ENCODE data around the gene JPH2. TPM values are rescaled to one million over a fixed set of nuclear protein-coding genes. Genes with fewer than 3 reads are reported as not detected.
"Not testable (repeated sequence)": the region's sequence is repeated elsewhere in the genome, so short reads cannot be mapped to it uniquely, and the experiment has no call there.

Gene JPH2
- total and polyA plus RNA-seq, 2 donors from 2014 or later, result 2.5 to 11.4 TPM

- Histone ChIP-seq H3K27ac (ENCODE audit: low read depth in 2 of 2, low read length in 2 of 2) (no peak overlapping the region), H3K4me3 (ENCODE audit: low read length in 3 of 3) (no peak overlapping the region), H3K36me3 (ENCODE audit: control insufficient read depth in 2 of 3, insufficient read depth in 3 of 3, low read length in 3 of 3) (peaks cover 6 to 64% (median 33%) of the 10 kb centered on the region in 3 donors), H3K4me1 (ENCODE audit: control insufficient read depth in 2 of 3, insufficient read depth in 2 of 3, low read depth in 1 of 3, low read length in 3 of 3) (no peaks in the 10 kb centered on the region), H3K9ac (ENCODE audit: low read length in 3 of 3) (no peak overlapping the region), H3K27me3 (ENCODE audit: control insufficient read depth, insufficient read depth, low read length) (no peaks in the 10 kb centered on the region), H3K9me3 (ENCODE audit: control insufficient read depth in 2 of 3, insufficient read depth in 1 of 3, low read length in 3 of 3) (no peaks in the 10 kb centered on the region)
- no peak for TF ChIP-seq CTCF (IDR thresholded peaks at IDR 0.05; ENCODE audit: borderline replicate concordance, extremely low read depth, insufficient read depth)
- intact Hi-C loops (cut with DNase I), result no loop called here
- FAIRE-seq, result no peak
- DNase-seq, result no peak
Measured at GRCh38 chr20:44198872-44199271, 11.9 kb upstream of the JPH2 start.

GRCh38 chr20:44196271-44196670 lies 9.3 kb upstream of the JPH2 start:
- intact Hi-C loops (cut with DNase I), result no loop called here
- Histone ChIP-seq H3K27ac (ENCODE audit: low read depth in 2 of 2, low read length in 2 of 2) (no peak overlapping the region), H3K36me3 (ENCODE audit: control insufficient read depth in 2 of 3, insufficient read depth in 3 of 3, low read length in 3 of 3) (peaks cover 4 to 49% (median 33%) of the 10 kb centered on the region in 3 donors), H3K9ac (ENCODE audit: low read length in 3 of 3) (no peak overlapping the region), H3K4me1 (ENCODE audit: control insufficient read depth in 2 of 3, insufficient read depth in 2 of 3, low read depth in 1 of 3, low read length in 3 of 3) (no peaks in the 10 kb centered on the region), H3K27me3 (ENCODE audit: control insufficient read depth, insufficient read depth, low read length) (no peaks in the 10 kb centered on the region), H3K4me3 (ENCODE audit: low read length in 3 of 3) (no peak overlapping the region), H3K9me3 (ENCODE audit: control insufficient read depth in 2 of 3, insufficient read depth in 1 of 3, low read length in 3 of 3) (no peaks in the 10 kb centered on the region)
- no peak for FAIRE-seq
- no peak for TF ChIP-seq CTCF (IDR thresholded peaks at IDR 0.05; ENCODE audit: borderline replicate concordance, extremely low read depth, insufficient read depth)
- no peak for DNase-seq

GRCh38 chr20:44195605-44196004 lies 8.6 kb upstream of the JPH2 start:
- DNase-seq (no peak), FAIRE-seq (no peak)
- no peaks in the 10 kb centered on the region for H3K27me3 ChIP-seq (ENCODE audit: control insufficient read depth, insufficient read depth, low read length)
- no peak overlapping the region for H3K27ac ChIP-seq (ENCODE audit: low read depth in 2 of 2, low read length in 2 of 2)
- TF ChIP-seq CTCF (IDR thresholded peaks at IDR 0.05; ENCODE audit: borderline replicate concordance, extremely low read depth, insufficient read depth), result no peak
- intact Hi-C loops (cut with DNase I), result no loop called here
- no peaks in the 10 kb centered on the region for H3K9me3 ChIP-seq (ENCODE audit: control insufficient read depth in 2 of 3, insufficient read depth in 1 of 3, low read length in 3 of 3)
- H3K36me3 ChIP-seq (ENCODE audit: control insufficient read depth in 2 of 3, insufficient read depth in 3 of 3, low read length in 3 of 3), result peaks cover 4 to 43% (median 29%) of the 10 kb centered on the region in 3 donors
- no peak overlapping the region for H3K4me3 ChIP-seq (ENCODE audit: low read length in 3 of 3)
- H3K4me1 ChIP-seq (ENCODE audit: control insufficient read depth in 2 of 3, insufficient read depth in 2 of 3, low read depth in 1 of 3, low read length in 3 of 3), result no peaks in the 10 kb centered on the region
- H3K9ac ChIP-seq (ENCODE audit: low read length in 3 of 3), result no peak overlapping the region

GRCh38 chr20:44193801-44194200 lies 6.8 kb upstream of the JPH2 start:
- FAIRE-seq (no peak), DNase-seq (no peak)
- Histone ChIP-seq H3K4me3 (ENCODE audit: low read length in 3 of 3) (no peak overlapping the region), H3K36me3 (ENCODE audit: control insufficient read depth in 2 of 3, insufficient read depth in 3 of 3, low read length in 3 of 3) (peaks cover 4 to 27% (median 18%) of the 10 kb centered on the region in 3 donors), H3K9me3 (ENCODE audit: control insufficient read depth in 2 of 3, insufficient read depth in 1 of 3, low read length in 3 of 3) (no peaks in the 10 kb centered on the region), H3K27ac (ENCODE audit: low read depth in 2 of 2, low read length in 2 of 2) (no peak overlapping the region), H3K4me1 (ENCODE audit: control insufficient read depth in 2 of 3, insufficient read depth in 2 of 3, low read depth in 1 of 3, low read length in 3 of 3) (no peaks in the 10 kb centered on the region), H3K27me3 (ENCODE audit: control insufficient read depth, insufficient read depth, low read length) (no peaks in the 10 kb centered on the region), H3K9ac (ENCODE audit: low read length in 3 of 3) (no peak overlapping the region)
- intact Hi-C loops (cut with DNase I), result loop anchor here (5.0 kb wide), 1 partner anchor 76 kb away; no protein-coding TSS in a partner anchor
- TF ChIP-seq CTCF (IDR thresholded peaks at IDR 0.05; ENCODE audit: borderline replicate concordance, extremely low read depth, insufficient read depth), result no peak

- H3K36me3 ChIP-seq (ENCODE audit: control insufficient read depth in 2 of 3, insufficient read depth in 3 of 3, low read length in 3 of 3), result peaks cover 0 to 11% (median 2%) of the 10 kb centered on the region in 3 donors
- DNase-seq; H3K4me3 ChIP-seq (ENCODE audit: low read length in 3 of 3); FAIRE-seq; H3K9me3 ChIP-seq (ENCODE audit: control insufficient read depth in 2 of 3, insufficient read depth in 1 of 3, low read length in 3 of 3); H3K4me1 ChIP-seq (ENCODE audit: control insufficient read depth in 2 of 3, insufficient read depth in 2 of 3, low read depth in 1 of 3, low read length in 3 of 3); H3K27me3 ChIP-seq (ENCODE audit: control insufficient read depth, insufficient read depth, low read length); H3K9ac ChIP-seq (ENCODE audit: low read length in 3 of 3); H3K27ac ChIP-seq (ENCODE audit: low read depth in 2 of 2, low read length in 2 of 2): not testable (repeated sequence)
- intact Hi-C loops (cut with DNase I), result loop anchor here (5.0 kb wide), 1 partner anchor 74 kb away; no protein-coding TSS in a partner anchor
Measured at GRCh38 chr20:44191640-44192039, 4.7 kb upstream of the JPH2 start.

All from kidney (tissue), 14 donors.